Renal cortex interstitium (tissue), 11 donors: ENCODE data around the gene IFI27L1. TPM values are rescaled to one million over a fixed set of nuclear protein-coding genes. Genes with fewer than 3 reads are reported as not detected.

ENCODE experiments used
- DNase-seq, 11 donors: peaks; one replicate each; pipeline ENCODE4 v3.0.0-alpha.2; 2013; ENCODE audit warnings: low read depth in 9 of 11, low spot score in 4 of 11; ENCODE audit errors: extremely low read depth in 1 of 11
- polyA plus RNA-seq, 3 donors: library from polyadenylated mRNA; unstranded; fragments of 120-200 nt; gene quantifications; one replicate each; pipeline ENCODE4 v1.2.1, GENCODE V29; 2013; ENCODE audit not compliant: insufficient read length in 3 of 3

The IFI27L1 gene
- polyA plus RNA-seq, 3 donors, result 24.3 to 35.8 (median 28.0) TPM

- DNase-seq, result no peak
These were observed 62.6 kb downstream of the IFI27L1 start for GRCh38 chr14:94143711-94144110.

- no peak for DNase-seq
These were observed 63.7 kb downstream of the IFI27L1 start for GRCh38 chr14:94144765-94145164.

GRCh38 chr14:94145902-94146527, 64.9 kb downstream of the IFI27L1 start:
- no peak for DNase-seq

Other genes starting within 250 kb of the IFI27L1 start
- not detected for gene FAM181A, start 154.0 kb upstream of the IFI27L1 start, polyA plus RNA-seq
- under 1 TPM; 0.29 to 0.88 (median 0.31) TPM for gene ASB2, start 104.7 kb upstream of the IFI27L1 start, polyA plus RNA-seq
- gene CCDC197, start 84.0 kb upstream of the IFI27L1 start, polyA plus RNA-seq, result not detected
- 1 to 10 TPM; 4.2 to 4.5 (median 4.4) TPM for gene OTUB2, start 55.0 kb upstream of the IFI27L1 start, polyA plus RNA-seq
- gene DDX24, start 108 bp upstream of the IFI27L1 start, polyA plus RNA-seq, result 100 to 1,000 TPM; 158 to 177 (median 164) TPM
- gene IFI27, start 29.4 kb downstream of the IFI27L1 start, polyA plus RNA-seq, result 10 to 100 TPM in 1 of 3 donors, 1 to 10 TPM in 2; 5.0 to 15.4 (median 6.5) TPM
- 10 to 100 TPM; 22.1 to 28.6 (median 25.7) TPM for gene IFI27L2, start 48.3 kb downstream of the IFI27L1 start, polyA plus RNA-seq
- gene PPP4R4, start 93.0 kb downstream of the IFI27L1 start, polyA plus RNA-seq, result under 1 TPM; 0.09 to 0.42 (median 0.19) TPM
- gene SERPINA10, start 212.0 kb downstream of the IFI27L1 start, polyA plus RNA-seq, result under 1 TPM; 0.06 to 0.27 (median 0.11) TPM
- gene SERPINA6, start 242.0 kb downstream of the IFI27L1 start, polyA plus RNA-seq, result 1 to 10 TPM; 4.4 to 7.3 (median 7.1) TPM